Activated CD8-positive, alpha-beta T cell treated with anti-CD3 and anti-CD28 coated beads, Interleukin-2, amount 10 ng/mL, durations not matched to agents 7 days and 5 days (primary cell): ENCODE data around the gene ST8SIA6. TPM values are rescaled to one million over a fixed set of nuclear protein-coding genes. Genes with fewer than 3 reads are reported as not detected.
"Not testable (repeated sequence)": the region's sequence is repeated elsewhere in the genome, so short reads cannot be mapped to it uniquely, and the experiment has no call there.

ENCODE experiments used
- ATAC-seq: fragments of 150-1000 bp; cut with Tn5 transposase; one replicate; pipeline ENCODE4 v1.10.0; 2021; ENCODE audit warnings: moderate library complexity
- CTCF ChIA-PET: fragments of 350-600 bp; sonication (Branson Sonifier 250); formaldehyde crosslinking; loops from one replicate; lab custom pipeline; 2021; ENCODE audit warnings: antibody characterized with exemption; lab: Charles Lee
- POLR2A ChIA-PET: fragments of 350-600 bp; sonication (Branson Sonifier 250); formaldehyde crosslinking; loops from one replicate; lab custom pipeline; 2021; ENCODE audit warnings: antibody characterized with exemption; lab: Charles Lee
- DNase-seq: peaks from one replicate; pipeline ENCODE4 v3.0.0-alpha.2; 2020
- H3K27ac Mint-ChIP-seq: one replicate; pipeline ENCODE4 v1.8.0; 2021; ENCODE audit warnings: mild to moderate bottlenecking, mixed read lengths
- H3K27me3 Mint-ChIP-seq: one replicate; pipeline ENCODE4 v1.8.0; 2021; ENCODE audit warnings: low read depth, mixed read lengths
- H3K36me3 Mint-ChIP-seq: one replicate; pipeline ENCODE4 v1.8.0; 2021; ENCODE audit warnings: low read depth, mixed read lengths
- H3K4me1 Mint-ChIP-seq: one replicate; pipeline ENCODE4 v1.8.0; 2021; ENCODE audit warnings: low read depth, mixed read lengths
- H3K4me3 Mint-ChIP-seq: one replicate; pipeline ENCODE4 v1.8.0; 2021; ENCODE audit warnings: mild to moderate bottlenecking, mixed read lengths
- H3K9me3 Mint-ChIP-seq: one replicate; pipeline ENCODE4 v1.8.0; 2022; ENCODE audit warnings: mixed read lengths; ENCODE audit not compliant: insufficient read depth
- total RNA-seq, 2 experiments: library from RNA; stranded (reverse); gene quantifications; one replicate each; pipeline ENCODE4 v1.2.3, GENCODE V29; 2021

The ST8SIA6 gene
- total RNA-seq, 2 experiments from 2014 or later: not detected

GRCh38 chr10:17352583-17352982 lies 101.8 kb downstream of the ST8SIA6 start:
- no peak for DNase-seq
- Mint-ChIP-seq H3K4me3 (no peak overlapping the region), H3K27ac (no peak overlapping the region), H3K4me1 (no peaks in the 10 kb centered on the region), H3K9me3 (no peaks in the 10 kb centered on the region), H3K27me3 (peaks cover 9% of the 10 kb centered on the region), H3K36me3 (no peaks in the 10 kb centered on the region)
- ATAC-seq: no peak
- ChIA-PET POLR2A (no interaction called here), CTCF (interaction anchor here (1.0 kb wide), 1 partner anchor 13 kb away, joined by 3 read pairs; no protein-coding TSS in a partner anchor)

GRCh38 chr10:17351506-17351905 lies 102.9 kb downstream of the ST8SIA6 start:
- H3K27ac Mint-ChIP-seq: no peak overlapping the region
- no peak for DNase-seq
- no peaks in the 10 kb centered on the region for H3K36me3 Mint-ChIP-seq
- ATAC-seq: no peak
- H3K4me1 Mint-ChIP-seq: no peaks in the 10 kb centered on the region
- peaks cover 9% of the 10 kb centered on the region for H3K27me3 Mint-ChIP-seq
- CTCF ChIA-PET: no interaction called here
- no peak overlapping the region for H3K4me3 Mint-ChIP-seq
- POLR2A ChIA-PET: no interaction called here
- no peaks in the 10 kb centered on the region for H3K9me3 Mint-ChIP-seq

- ChIA-PET POLR2A (no interaction called here), CTCF (no interaction called here)
- DNase-seq (no peak), ATAC-seq (no peak)
- H3K9me3 Mint-ChIP-seq: no peaks in the 10 kb centered on the region
- H3K4me3 Mint-ChIP-seq: no peak overlapping the region
- H3K27ac Mint-ChIP-seq: no peak overlapping the region
- H3K36me3 Mint-ChIP-seq: no peaks in the 10 kb centered on the region
- H3K27me3 Mint-ChIP-seq: peaks cover 9% of the 10 kb centered on the region
- H3K4me1 Mint-ChIP-seq: no peaks in the 10 kb centered on the region
Measured at GRCh38 chr10:17349717-17350116, 104.7 kb downstream of the ST8SIA6 start.

GRCh38 chr10:17348501-17349349 lies 105.7 kb downstream of the ST8SIA6 start:
- H3K27me3 Mint-ChIP-seq: peaks cover 9% of the 10 kb centered on the region
- no peak overlapping the region for H3K27ac Mint-ChIP-seq
- H3K9me3 Mint-ChIP-seq: no peaks in the 10 kb centered on the region
- no peaks in the 10 kb centered on the region for H3K4me1 Mint-ChIP-seq
- no peak overlapping the region for H3K4me3 Mint-ChIP-seq
- ChIA-PET POLR2A (no interaction called here), CTCF (no interaction called here)
- ATAC-seq (no peak), DNase-seq (no peak)
- H3K36me3 Mint-ChIP-seq: no peaks in the 10 kb centered on the region

- no peaks in the 10 kb centered on the region for H3K36me3 Mint-ChIP-seq
- ATAC-seq (no peak), DNase-seq (no peak)
- POLR2A ChIA-PET: no interaction called here
- no peaks in the 10 kb centered on the region for H3K4me1 Mint-ChIP-seq
- no peak overlapping the region for H3K4me3 Mint-ChIP-seq
- no peak overlapping the region for H3K27ac Mint-ChIP-seq
- H3K9me3 Mint-ChIP-seq: no peaks in the 10 kb centered on the region
- H3K27me3 Mint-ChIP-seq: peaks cover 4% of the 10 kb centered on the region
- CTCF ChIA-PET: no interaction called here
Measured at GRCh38 chr10:17348011-17348500, 106.3 kb downstream of the ST8SIA6 start.

- DNase-seq: no peak
- H3K4me1 Mint-ChIP-seq: no peaks in the 10 kb centered on the region
- no peak for ATAC-seq
- CTCF ChIA-PET: interaction anchor here (1.6 kb wide), 1 partner anchor 11 kb away, joined by 4 read pairs; no protein-coding TSS in a partner anchor
- H3K9me3 Mint-ChIP-seq: peaks cover 20% of the 10 kb centered on the region
- no peak overlapping the region for H3K4me3 Mint-ChIP-seq
- POLR2A ChIA-PET: no interaction called here
- no peaks in the 10 kb centered on the region for H3K36me3 Mint-ChIP-seq
- no peak overlapping the region for H3K27ac Mint-ChIP-seq
- H3K27me3 Mint-ChIP-seq: peaks cover 2% of the 10 kb centered on the region
Measured at GRCh38 chr10:17344206-17344605, 110.2 kb downstream of the ST8SIA6 start.

GRCh38 chr10:17343118-17343517 lies 111.3 kb downstream of the ST8SIA6 start:
- ATAC-seq: no peak
- Mint-ChIP-seq H3K9me3 (peaks cover 27% of the 10 kb centered on the region), H3K36me3 (no peaks in the 10 kb centered on the region), H3K27me3 (peaks cover 2% of the 10 kb centered on the region), H3K4me1 (no peaks in the 10 kb centered on the region), H3K27ac (no peak overlapping the region), H3K4me3 (no peak overlapping the region)
- POLR2A ChIA-PET: no interaction called here
- no peak for DNase-seq
- CTCF ChIA-PET: no interaction called here

- Mint-ChIP-seq H3K27ac (no peak overlapping the region), H3K27me3 (peaks cover 2% of the 10 kb centered on the region), H3K36me3 (no peaks in the 10 kb centered on the region), H3K9me3 (peaks cover 27% of the 10 kb centered on the region), H3K4me3 (no peak overlapping the region), H3K4me1 (no peaks in the 10 kb centered on the region)
- ChIA-PET CTCF (no interaction called here), POLR2A (no interaction called here)
- ATAC-seq (no peak), DNase-seq (no peak)
Measured at GRCh38 chr10:17340144-17340829, 114.1 kb downstream of the ST8SIA6 start.

GRCh38 chr10:17335065-17335464 lies 119.3 kb downstream of the ST8SIA6 start:
- Mint-ChIP-seq H3K9me3 (peaks cover 14% of the 10 kb centered on the region), H3K4me3 (no peak overlapping the region), H3K27ac (no peak overlapping the region), H3K27me3 (peaks cover 5% of the 10 kb centered on the region), H3K36me3 (no peaks in the 10 kb centered on the region), H3K4me1 (no peaks in the 10 kb centered on the region)
- POLR2A ChIA-PET: no interaction called here
- no peak for ATAC-seq
- CTCF ChIA-PET: no interaction called here
- DNase-seq: no peak

GRCh38 chr10:17330501-17330900 lies 123.9 kb downstream of the ST8SIA6 start:
- Mint-ChIP-seq H3K27me3 (peaks cover 7% of the 10 kb centered on the region), H3K4me3 (no peak overlapping the region), H3K9me3 (no peaks in the 10 kb centered on the region), H3K36me3 (no peaks in the 10 kb centered on the region), H3K27ac (no peak overlapping the region), H3K4me1 (no peaks in the 10 kb centered on the region)
- ChIA-PET POLR2A (no interaction called here), CTCF (no interaction called here)
- ATAC-seq (no peak), DNase-seq (no peak)

GRCh38 chr10:17326377-17326776 lies 128.0 kb downstream of the ST8SIA6 start:
- peaks cover 3% of the 10 kb centered on the region for H3K27me3 Mint-ChIP-seq
- DNase-seq: no peak
- POLR2A ChIA-PET: no interaction called here
- no peak overlapping the region for H3K27ac Mint-ChIP-seq
- no peak overlapping the region for H3K4me3 Mint-ChIP-seq
- CTCF ChIA-PET: no interaction called here
- no peak for ATAC-seq
- no peaks in the 10 kb centered on the region for H3K9me3 Mint-ChIP-seq
- no peaks in the 10 kb centered on the region for H3K4me1 Mint-ChIP-seq
- H3K36me3 Mint-ChIP-seq: no peaks in the 10 kb centered on the region

GRCh38 chr10:17321957-17322356 lies 132.4 kb downstream of the ST8SIA6 start:
- H3K4me1 Mint-ChIP-seq, H3K4me3 Mint-ChIP-seq, H3K9me3 Mint-ChIP-seq, H3K27me3 Mint-ChIP-seq, CTCF ChIA-PET, H3K27ac Mint-ChIP-seq, H3K36me3 Mint-ChIP-seq, DNase-seq, POLR2A ChIA-PET, ATAC-seq: not testable (repeated sequence)
